Heart left ventricle (tissue), 13 donors: ENCODE measurements around the gene CC2D2B.

Experiments used
- POLR2A ChIP-seq, 2 donors: fragments of 450-650 bp; IDR thresholded peaks; one replicate each; pipeline ENCODE4 v1.6.1; 2017; ENCODE audit warnings: antibody characterized with exemption in 2 of 2, mild to moderate bottlenecking in 2 of 2, moderate library complexity in 2 of 2
- TF ChIP-seq, protein P1 (sequence below), 12 donors: fragments of 200-600 bp; sonication (generic) in 4 of 12; IDR thresholded peaks; one replicate each; pipeline versions ENCODE4 v1.5.0 to v1.8.0; 2018 to 2022; ENCODE audit warnings: antibody characterized with exemption in 12 of 12, mild to moderate bottlenecking in 5 of 12
- donor health status: ischemic (EF 13 %, LVEDD 7.1; RV severe dilation, severe dysfunction).
- donor health status: DM: no; HTN: yes; CAD: no.
- donor health status: DM: no; HTN: no; CAD: no.
- donor health status: ischemic (EF 25% LVEDD 6.9; RV normal size, moderate dysfunction).
- donor health status: ischemic (EF 25% LVEDD 5.7; RV mildly dilated, moderate dysfunction).
- donor health status: ischemic (EF 35%, LVEDD 5.7; RV mildly dilated, moderate dysfunction).
- donor health status: nonischemic (EF 11% LVEDD 7.7; RV severe dilation, severe dysfunction).
- donor health status: DM: yes; HTN: yes; CAD: no.
- donor health status: PGD.
- donor health status: ischemic (EF 29% LVEDD 5.4; RV normal size, mild dysfunction).
- donor health status: nonischemic (EF 23%, LVEDD 6.1; RV moderate dilation, normal function).

DNA sequence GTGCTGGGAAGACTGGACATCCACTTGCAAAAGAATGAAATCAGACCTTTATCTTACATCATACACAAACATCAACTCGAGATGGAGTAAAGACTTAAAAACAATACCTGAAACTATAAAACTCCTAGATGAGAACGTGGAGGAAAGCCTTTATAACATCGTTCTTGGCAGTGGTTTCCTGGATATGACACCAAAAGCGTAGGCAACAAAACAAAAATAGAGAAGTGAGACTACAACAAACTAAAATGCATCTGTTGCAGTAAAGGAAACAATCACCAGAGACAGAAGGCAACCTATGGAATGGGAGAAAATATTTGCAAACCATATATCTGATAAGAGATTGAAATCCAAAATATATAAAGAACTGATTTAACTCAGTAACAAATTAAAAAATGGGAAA lies 33.3 kb downstream of the CC2D2B start:
- no peak for TF ChIP-seq POLR2A (IDR thresholded peaks at IDR 0.05)
- TF ChIP-seq, protein P1, sequence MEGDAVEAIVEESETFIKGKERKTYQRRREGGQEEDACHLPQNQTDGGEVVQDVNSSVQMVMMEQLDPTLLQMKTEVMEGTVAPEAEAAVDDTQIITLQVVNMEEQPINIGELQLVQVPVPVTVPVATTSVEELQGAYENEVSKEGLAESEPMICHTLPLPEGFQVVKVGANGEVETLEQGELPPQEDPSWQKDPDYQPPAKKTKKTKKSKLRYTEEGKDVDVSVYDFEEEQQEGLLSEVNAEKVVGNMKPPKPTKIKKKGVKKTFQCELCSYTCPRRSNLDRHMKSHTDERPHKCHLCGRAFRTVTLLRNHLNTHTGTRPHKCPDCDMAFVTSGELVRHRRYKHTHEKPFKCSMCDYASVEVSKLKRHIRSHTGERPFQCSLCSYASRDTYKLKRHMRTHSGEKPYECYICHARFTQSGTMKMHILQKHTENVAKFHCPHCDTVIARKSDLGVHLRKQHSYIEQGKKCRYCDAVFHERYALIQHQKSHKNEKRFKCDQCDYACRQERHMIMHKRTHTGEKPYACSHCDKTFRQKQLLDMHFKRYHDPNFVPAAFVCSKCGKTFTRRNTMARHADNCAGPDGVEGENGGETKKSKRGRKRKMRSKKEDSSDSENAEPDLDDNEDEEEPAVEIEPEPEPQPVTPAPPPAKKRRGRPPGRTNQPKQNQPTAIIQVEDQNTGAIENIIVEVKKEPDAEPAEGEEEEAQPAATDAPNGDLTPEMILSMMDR (IDR thresholded peaks at IDR 0.05), result no peak
